ENCODE results near the gene TWIST2. TPM values are rescaled to one million over a fixed set of nuclear protein-coding genes. Genes with fewer than 3 reads are reported as not detected.
A peak's percentile ranks its signal among the peaks of the same experiment; 100 is the strongest.

TWIST2 gene
- total RNA-seq, 1 experiment from 2014 or later: 0.22 TPM

GRCh38 chr2:238839428-238839827 is 8.5 kb upstream of the TWIST2 start:
- H3K56ac ChIP-seq (ENCODE audit: insufficient read length, low read depth, low read length): no peak overlapping the region
- H3K4me1 ChIP-seq (ENCODE audit: insufficient read depth, low read length): no peaks in the 10 kb centered on the region
- H3K23ac ChIP-seq (ENCODE audit: insufficient read length, low read depth, low read length): no peak overlapping the region
- no peak overlapping the region for H2BK12ac ChIP-seq (ENCODE audit: insufficient read length, low read depth, low read length)
- H4K91ac ChIP-seq (ENCODE audit: insufficient read length, low read depth, low read length): no peak overlapping the region
- H3K9me3 ChIP-seq (ENCODE audit: control insufficient read depth, low read depth, low read length): no peaks in the 10 kb centered on the region
- peak; percentile 30; the same call in 2 of the 3 replicates for TF ChIP-seq CTCF (conservative IDR thresholded peaks at IDR 0.05)
- no CpG with 5 or more reads among the region's 2 CpGs for WGBS (ENCODE audit: extremely low coverage, insufficient read length, low lambda C conversion rate)
- peaks cover 0 to 7% of the 10 kb centered on the region in 2 experiments; a peak in 2 of 5 replicates for H3K9me3 Mint-ChIP-seq
- H2BK20ac ChIP-seq (ENCODE audit: low read depth, low read length, poor library complexity, severe bottlenecking): no peak overlapping the region
- no peak for DNase-seq
- peaks cover 7% of the 10 kb centered on the region; the same call in 1 of the 2 replicates for H3K27me3 ChIP-seq (ENCODE audit: insufficient read depth, low read length)
- no peaks in the 10 kb centered on the region for H4K20me1 ChIP-seq (ENCODE audit: control insufficient read depth, insufficient read depth, insufficient read length)
- H3K4me3 Mint-ChIP-seq: no peak overlapping the region
- no peak overlapping the region for H2BK5ac ChIP-seq (ENCODE audit: insufficient read length, low read length)
- peaks cover 55% of the 10 kb centered on the region for H3K27me3 Mint-ChIP-seq (ENCODE audit: low read depth)
- H3K4ac ChIP-seq (ENCODE audit: low read depth, low read length): no peak overlapping the region
- no peak overlapping the region for H4K5ac ChIP-seq (ENCODE audit: insufficient read length, low read depth, low read length)
- H3K23me2 ChIP-seq (ENCODE audit: insufficient read length, low read depth, low read length, poor library complexity, severe bottlenecking): no peaks in the 10 kb centered on the region
- no peak overlapping the region for H2BK15ac ChIP-seq (ENCODE audit: low read depth, low read length)
- no peak overlapping the region for H3K27ac Mint-ChIP-seq
- no peaks in the 10 kb centered on the region; a peak in 1 of 7 replicates for H3K36me3 Mint-ChIP-seq (ENCODE audit: insufficient read depth in 1 of 3, low read depth in 3 of 3)
- H4K8ac ChIP-seq (replicated peaks; ENCODE audit: insufficient read length, low read depth, low read length): no peak overlapping the region
- H2AK5ac ChIP-seq (ENCODE audit: insufficient read length, low read length): no peak overlapping the region
- no peaks in the 10 kb centered on the region for H3K79me2 ChIP-seq (ENCODE audit: insufficient read depth, low read length)
- no peak overlapping the region for H3T11ph ChIP-seq (ENCODE audit: low read length)
- H3K79me1 ChIP-seq (ENCODE audit: insufficient read depth, low read depth, low read length, poor library complexity, severe bottlenecking): no peaks in the 10 kb centered on the region
- no peak overlapping the region for H3K4me2 ChIP-seq (ENCODE audit: insufficient read depth, insufficient read length, low read length)
- no peak overlapping the region for H2BK120ac ChIP-seq (ENCODE audit: low read depth, low read length, poor library complexity, severe bottlenecking)
- no peak overlapping the region for H2AFZ ChIP-seq (ENCODE audit: low read length)
- no peaks in the 10 kb centered on the region for H3K4me1 Mint-ChIP-seq
- H3K27ac ChIP-seq (ENCODE audit: insufficient read length, low read depth, low read length): no peak overlapping the region
- H3K9ac ChIP-seq (ENCODE audit: extremely low read depth, insufficient read length, low read length): no peak overlapping the region
- H3K18ac ChIP-seq (ENCODE audit: insufficient read length, low read depth, low read length): no peak overlapping the region
- no peak overlapping the region; the same call in 1 of the 2 replicates for H3K14ac ChIP-seq (ENCODE audit: insufficient read depth, low read length)

All from H9 (cell line).